Pons (tissue), 1 donor: Measurements from ENCODE around the gene SWI5.

ENCODE experiments used
- DNase-seq: peaks from one replicate; pipeline ENCODE4 v3.0.0-alpha.2; 2016; ENCODE audit warnings: low spot score

Gene SWI5

GRCh38 chr9:128321343-128321742 is 45.3 kb downstream of the SWI5 start:
- DNase-seq, result no peak

- no peak for DNase-seq
Measured at GRCh38 chr9:128321879-128322403, 45.9 kb downstream of the SWI5 start.

GRCh38 chr9:128322404-128323211 is 46.5 kb downstream of the SWI5 start, which contains the start of the genes COQ4 and TRUB2:
Gene COQ4 (plus strand): TSS chr9:128322839. CDS start chr9:128322859, 20 bp downstream.
Gene TRUB2 (minus strand): TSS chr9:128322447. CDS start chr9:128322408, 39 bp downstream.
- peak; percentile 96 for DNase-seq

GRCh38 chr9:128323212-128323730 is 47.2 kb downstream of the SWI5 start:
- DNase-seq, result no peak

- no peak for DNase-seq
Measured at GRCh38 chr9:128323791-128324190, 47.7 kb downstream of the SWI5 start.

- DNase-seq, result no peak
Measured at GRCh38 chr9:128324401-128324800, 48.3 kb downstream of the SWI5 start.

- no peak for DNase-seq
Measured at GRCh38 chr9:128325629-128326028, 49.6 kb downstream of the SWI5 start.

GRCh38 chr9:128333451-128333869 is 57.4 kb downstream of the SWI5 start:
- DNase-seq, result no peak

GRCh38 chr9:128335161-128335560 is 59.1 kb downstream of the SWI5 start:
- DNase-seq, result no peak

- DNase-seq, result no peak
Measured at GRCh38 chr9:128335914-128336313, 59.8 kb downstream of the SWI5 start.

GRCh38 chr9:128337936-128338335 is 61.9 kb downstream of the SWI5 start:
- no peak for DNase-seq
